GM18867 (cell line): ENCODE results near the gene INTS6L.
A peak's percentile ranks its signal among the peaks of the same experiment; 100 is the strongest.
"Not testable (repeated sequence)": the region's sequence is repeated elsewhere in the genome, so short reads cannot be mapped to it uniquely, and the experiment has no call there.

Source experiments
- ATAC-seq: cut with Tn5 transposase; IDR thresholded peaks from one replicate; pipeline ENCODE4 v1.9.1; 2021; ENCODE audit warnings: mild to moderate bottlenecking, moderate library complexity; ENCODE audit not compliant: unreplicated experiment

The INTS6L gene

DNA sequence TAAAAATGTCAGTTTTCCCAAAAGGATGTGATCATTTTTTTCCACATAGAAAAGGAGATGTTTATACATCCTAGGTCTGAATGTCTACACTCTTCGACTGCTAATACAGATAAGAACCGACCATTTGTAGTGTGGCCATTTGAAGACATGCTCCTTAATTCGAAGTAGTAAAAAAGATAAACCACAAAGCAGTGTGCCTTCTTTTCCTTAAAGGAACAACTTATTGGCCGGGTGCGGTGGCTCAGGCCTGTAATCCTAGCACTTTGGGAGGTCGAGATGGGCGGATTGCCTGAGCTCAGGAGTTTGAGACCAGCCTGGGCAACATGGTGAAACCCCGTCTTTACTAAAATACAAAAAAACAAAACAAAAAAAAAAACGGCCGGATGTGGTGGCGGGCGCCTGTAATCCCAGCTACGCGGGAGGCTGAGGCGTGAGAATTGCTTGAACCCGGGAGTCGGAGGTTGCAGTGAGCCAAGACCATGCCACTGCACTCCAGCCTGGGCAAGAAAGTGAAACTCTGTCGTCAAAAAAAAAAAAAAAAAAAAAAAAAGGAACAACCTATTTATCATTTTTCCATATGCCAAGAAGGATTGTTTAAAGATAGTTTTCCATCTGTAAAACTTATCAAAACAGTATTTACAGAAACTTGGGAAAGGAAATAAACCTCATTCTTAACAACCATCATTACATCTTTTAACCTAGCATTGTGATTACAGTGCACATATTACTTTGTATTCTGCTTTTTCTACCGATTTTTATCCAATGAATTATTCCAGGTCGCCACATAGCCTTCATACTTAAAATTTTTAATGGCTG lies 2.6 kb downstream of the INTS6L start:
- no peak for ATAC-seq

DNA sequence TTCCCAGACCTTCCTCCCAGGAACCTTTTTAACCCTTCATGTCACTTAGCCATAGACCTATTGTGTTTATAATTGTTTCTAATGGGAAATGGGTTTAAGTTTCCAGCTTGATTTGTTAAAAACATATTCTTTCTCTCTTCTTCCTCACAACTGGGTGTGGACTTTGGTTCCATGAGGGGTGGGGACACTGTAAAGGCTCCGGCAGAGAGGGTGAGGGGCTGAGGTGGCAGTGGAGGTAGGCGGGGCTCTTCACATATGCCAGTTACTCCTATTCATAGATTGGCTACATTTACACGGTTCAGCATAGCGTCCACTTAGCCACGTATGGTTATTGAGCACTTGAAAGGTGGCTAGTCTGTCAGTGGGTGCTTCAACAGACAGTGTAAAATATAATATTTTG lies 7.8 kb downstream of the INTS6L start:
- no peak for ATAC-seq

DNA sequence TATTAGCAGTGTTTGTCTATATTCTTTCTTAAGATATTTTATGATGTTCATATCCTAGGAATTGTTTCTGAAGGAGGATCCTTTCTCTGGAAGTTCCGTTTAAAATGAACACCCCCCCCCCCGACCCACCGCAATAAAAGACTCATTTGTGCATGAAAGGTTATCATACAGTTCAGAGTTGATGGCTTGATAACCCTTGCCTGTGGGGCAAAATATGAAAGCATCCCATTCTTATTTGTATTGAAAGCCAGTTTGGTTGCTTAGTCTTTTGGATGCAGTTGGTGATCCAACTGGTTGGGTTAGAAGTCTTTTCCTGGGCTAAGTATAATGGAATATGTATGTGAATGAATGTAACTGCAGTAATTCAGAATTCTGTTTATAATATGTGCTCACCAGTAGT lies 8.3 kb downstream of the INTS6L start:
- no peak for ATAC-seq

DNA sequence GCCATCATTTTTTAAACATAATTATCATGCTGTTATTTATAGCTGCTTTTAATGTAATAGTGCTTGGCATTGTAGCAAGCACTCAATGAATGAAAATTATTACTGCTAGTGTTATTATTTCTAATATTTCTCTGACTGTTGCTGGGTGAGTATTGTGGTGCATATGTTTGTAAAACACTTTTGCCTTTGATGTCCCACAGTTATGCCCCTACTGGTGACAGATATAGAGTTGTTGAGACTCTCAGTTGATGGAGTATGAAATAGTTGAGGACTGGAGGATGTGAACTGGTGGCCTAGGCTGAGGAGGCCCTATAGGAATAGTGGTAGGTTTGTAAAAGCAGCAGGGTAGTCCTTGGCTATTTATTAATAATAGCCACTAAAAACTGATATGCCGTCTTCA lies 9.6 kb downstream of the INTS6L start:
- ATAC-seq, result no peak

DNA sequence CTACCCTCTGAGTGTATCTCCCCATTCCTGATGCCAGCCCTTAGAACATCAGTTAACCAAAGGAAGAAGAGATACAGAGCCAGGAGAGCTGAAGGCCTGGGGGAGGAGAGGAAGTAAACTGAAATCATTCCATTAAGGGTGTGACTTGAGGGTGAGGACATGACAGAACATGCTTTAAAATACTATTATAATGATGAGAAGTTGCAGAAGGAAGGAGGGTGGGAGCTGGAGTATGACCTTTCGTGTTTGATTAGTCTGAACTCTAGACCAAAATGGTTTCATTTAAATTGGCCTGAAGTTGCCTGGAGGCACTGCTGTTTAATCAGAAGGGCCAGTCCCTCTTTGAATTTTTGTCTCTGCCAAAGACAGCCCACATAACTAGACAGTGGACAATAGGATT lies 11.4 kb downstream of the INTS6L start:
- no peak for ATAC-seq

DNA sequence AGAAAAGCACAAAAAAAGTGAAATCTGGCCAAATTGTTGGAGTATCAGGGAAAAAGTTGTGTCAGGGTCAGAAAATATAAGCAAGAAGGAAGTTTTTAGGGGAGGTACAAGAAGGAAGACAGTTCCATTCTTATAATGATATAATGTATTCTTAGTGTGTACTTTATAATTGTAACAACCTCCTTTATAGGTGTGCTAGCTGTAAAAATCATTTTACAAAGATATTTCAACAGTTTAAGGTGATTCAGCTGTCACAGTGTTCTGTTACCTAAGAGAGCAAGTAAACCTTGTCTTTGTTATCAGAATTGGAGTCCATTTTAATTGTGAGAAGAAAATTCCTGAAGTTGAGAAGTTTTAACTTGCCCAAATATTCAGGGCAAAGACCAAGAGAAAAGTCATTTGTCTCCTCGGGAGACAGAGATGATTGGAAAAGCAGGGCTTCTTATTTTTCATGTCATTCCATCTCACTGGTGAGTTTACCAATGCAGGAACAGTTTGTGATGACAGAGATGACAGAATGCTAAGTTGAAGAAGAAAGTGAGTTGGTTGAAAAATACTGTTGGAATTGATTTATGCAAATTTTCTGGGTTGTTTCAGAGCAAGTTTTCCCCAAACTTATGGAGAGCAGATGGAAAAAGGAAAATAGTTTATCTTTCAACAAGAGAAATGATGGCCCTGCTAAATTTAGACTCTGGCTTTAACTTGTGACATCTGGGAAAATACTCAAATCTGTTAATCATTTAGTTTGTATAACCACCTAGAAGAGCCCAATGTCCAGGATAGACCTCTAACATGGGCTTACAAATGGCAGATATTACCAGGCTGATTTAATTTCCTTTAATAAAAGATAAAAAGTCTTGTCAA lies 14.8 kb downstream of the INTS6L start:
- no peak for ATAC-seq

DNA sequence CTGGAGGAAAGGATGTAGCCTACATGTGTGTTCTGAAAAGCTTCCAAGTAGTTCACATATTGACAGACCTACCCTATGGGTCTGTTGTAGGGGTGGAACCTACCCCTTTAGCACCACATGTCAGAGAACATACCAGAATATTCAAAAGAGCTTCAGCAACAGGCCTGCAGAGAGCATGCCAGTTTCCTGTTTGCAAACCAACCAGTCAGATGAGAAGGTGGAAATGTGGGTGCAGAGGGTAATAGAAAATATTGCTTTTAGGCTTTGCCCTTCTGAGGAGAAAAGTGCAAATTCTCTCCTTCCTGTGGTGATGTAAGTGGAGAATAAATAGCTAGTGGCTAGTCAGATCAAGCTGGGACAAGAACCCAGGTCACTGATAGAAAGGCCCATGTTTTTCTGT lies 16.4 kb downstream of the INTS6L start:
- peak; percentile 83 for ATAC-seq

DNA sequence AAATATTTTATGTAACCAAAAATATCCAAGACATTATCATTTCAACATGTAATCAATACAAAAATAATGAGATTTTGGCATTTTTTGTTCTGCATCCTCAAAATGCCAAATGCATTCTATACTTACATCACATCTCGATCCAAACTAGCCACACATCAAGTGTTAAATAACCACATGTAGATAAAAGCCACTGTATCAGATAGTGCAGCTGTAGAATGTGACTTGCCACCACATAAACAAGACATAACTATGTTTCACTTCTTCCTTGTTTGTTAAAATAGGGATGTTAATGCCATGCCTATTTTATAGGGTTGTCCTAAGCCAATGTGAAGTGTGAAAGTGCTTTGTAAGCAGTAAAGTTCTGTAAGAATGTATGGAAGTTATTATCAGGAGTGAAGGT lies 20.9 kb downstream of the INTS6L start:
- ATAC-seq, result no peak

DNA sequence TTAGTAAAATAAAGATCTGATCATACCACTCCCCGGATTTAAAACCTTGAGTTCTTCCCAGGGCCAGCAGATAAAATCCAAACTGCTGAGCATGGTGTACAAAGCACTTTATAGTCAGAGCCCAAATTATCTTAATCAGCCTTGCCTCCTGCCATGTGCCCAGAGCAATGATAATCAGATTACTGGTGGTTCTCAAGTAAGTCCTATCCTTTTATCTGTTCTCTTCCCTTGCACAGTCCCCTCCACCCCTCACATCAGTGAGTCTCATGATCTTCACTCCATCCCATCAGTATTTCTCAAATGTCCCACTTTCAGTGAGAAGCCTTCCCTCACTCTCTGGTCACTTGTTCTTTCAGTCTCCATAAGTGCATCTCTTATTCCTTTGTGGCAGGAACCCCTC lies 22.7 kb downstream of the INTS6L start:
- ATAC-seq, result no peak

DNA sequence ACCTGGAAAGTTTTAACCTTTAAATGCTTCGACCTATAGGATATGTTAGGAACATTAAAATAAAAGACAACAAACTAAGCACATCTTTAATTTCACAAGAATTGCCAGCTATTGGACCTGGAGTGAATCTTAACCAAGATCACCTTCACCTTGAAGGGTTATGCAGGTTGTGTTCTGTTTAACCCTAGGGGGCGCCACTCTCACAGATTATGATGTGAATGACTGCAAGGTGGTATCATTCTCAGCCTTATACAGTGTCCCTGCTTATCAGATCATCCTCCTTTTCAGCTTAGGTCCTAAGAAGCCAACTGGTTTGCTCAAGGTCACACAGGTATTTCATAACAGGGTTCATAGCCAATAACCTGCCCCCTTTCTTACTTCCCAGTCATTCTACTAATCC lies 23.5 kb downstream of the INTS6L start:
- peak; percentile 43 for ATAC-seq

DNA sequence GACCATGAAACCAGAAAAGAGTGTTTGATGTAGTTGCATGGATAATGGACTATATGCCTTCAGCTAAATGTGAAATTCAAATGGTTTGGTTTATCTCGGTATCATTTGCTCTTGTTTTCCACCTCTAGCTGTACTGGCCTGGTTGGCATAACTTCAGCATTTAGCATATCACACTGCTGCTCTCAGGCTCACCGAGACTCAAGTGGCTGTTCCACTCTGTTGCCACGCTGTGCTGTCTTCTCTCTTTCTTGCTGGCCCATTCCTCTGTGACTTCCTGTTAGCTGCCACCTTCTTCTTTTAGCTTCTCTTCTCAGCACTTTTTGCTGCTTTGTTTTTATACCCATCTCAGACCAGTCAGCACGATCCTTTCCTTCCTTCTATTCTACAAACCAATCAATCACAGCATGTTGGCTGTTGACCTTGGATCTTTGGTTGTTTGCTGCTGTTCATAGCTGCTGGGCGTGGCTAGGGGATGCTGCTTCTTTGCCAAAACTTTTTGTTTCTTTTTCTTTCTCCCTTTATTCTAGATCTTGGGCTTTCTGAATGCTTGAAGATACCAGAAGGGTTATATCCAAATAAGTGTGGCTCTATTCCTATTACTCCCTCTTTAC lies 24.0 kb downstream of the INTS6L start:
- peak; percentile 82 for ATAC-seq

DNA sequence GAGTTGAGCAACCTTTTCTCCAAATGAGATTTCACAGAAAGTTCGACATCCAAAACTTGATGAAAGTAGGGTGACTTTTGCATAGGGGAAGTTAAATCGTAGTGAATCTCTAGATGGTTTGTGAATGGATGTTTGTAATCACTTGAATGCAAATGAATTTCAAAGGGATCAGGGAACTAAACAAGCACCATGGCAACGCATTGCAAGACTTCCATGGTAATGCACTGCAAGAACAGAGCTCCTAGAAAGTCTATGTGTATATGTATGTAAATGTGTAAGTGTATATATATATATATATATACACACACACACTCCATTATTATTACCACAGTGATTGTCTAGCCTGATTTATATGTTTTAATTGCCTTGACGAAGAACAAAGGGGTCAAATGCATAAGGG lies 27.3 kb downstream of the INTS6L start:
- no peak for ATAC-seq

DNA sequence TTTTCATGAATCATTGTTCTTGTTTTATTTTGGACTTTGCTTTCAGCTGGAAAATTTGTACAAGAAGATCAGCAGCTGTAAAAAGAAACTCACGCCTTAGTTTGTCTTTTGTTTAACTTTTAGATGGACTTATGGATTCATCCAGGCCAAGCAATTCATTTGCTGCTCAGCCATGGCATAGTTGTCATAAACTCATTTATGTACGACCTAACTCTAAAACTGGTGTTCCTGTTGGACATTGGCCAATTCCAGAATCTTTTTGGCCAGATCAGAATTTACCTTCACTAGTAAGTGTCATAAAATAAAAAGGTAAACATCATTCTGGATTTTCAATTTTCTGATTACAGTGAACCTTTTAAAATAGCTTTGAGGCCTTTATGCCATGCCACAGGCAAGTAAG lies 29.1 kb downstream of the INTS6L start:
- ATAC-seq, result no peak

DNA sequence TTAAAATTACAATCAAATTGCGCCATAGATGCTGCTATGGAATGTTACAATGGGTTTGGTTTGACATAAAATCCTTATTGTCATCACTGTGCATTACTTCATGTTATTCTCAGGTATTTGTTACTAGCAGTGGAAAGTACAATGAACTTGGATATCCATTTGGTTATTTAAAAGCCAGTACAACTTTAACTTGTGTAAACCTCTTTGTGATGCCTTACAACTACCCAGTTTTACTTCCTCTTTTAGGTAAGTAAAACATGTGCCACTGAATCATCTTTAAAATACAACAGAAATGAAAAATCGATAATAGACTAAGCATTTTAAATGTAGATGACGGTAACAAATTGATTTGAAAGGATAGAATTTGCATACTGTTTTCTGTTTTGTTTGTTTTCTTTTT lies 35.6 kb downstream of the INTS6L start:
- ATAC-seq, result peak; percentile 89

DNA sequence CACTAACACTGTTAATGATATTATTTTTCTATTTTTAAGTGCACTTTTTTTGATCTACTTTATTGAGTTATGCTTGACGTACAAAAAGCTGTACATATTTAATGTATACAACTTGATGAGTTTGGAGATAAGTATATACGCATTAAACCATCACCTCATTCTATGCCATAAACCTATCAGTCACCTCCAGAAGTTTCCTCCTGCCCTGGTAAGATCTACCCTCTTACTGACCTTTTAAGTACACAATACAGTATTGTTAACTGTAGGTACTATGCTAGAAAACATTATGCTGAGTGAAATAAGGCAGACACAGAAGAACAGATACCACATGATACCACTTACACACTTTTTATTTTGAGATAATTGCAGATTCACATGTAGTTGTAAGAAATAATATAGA lies 36.9 kb downstream of the INTS6L start:
- no peak for ATAC-seq

DNA sequence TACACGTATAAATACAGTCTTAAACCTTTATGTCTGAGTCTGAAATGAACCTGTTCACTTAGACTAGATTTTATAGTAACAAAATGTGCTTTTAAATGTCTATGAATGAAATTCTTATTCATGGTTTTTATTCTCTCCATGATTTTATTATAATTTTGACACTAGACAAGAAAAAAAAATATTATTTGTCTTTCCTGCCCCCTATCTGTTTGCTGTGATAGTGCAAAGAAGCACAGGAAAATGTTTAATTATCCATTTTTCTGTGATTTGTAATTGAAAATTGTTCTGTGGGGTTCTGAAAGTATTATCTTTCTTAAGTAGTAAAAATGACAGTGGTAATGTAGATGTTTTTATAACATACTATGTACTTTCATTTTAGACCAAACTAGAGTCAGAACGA lies 52.0 kb downstream of the INTS6L start:
- no peak for ATAC-seq

DNA sequence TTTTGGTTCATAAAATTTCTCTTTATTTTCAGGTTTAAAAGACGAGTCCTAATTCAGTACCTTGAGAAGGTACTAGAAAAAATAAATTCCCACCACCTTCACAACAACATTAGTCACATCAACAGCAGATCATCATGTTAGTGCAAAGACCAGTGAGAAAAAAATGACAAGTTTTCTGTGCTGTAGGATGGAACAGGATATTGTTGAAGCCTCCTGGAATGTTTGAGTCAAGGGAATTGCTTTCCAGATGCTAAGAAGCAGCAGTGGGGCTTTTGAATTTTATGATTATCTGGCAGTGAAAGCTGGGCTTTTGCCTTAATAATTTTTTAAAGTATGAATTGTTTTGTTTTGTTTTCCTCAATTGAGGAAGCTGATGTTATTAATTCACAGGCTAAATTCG lies 61.0 kb downstream of the INTS6L start:
- ATAC-seq, result no peak

DNA sequence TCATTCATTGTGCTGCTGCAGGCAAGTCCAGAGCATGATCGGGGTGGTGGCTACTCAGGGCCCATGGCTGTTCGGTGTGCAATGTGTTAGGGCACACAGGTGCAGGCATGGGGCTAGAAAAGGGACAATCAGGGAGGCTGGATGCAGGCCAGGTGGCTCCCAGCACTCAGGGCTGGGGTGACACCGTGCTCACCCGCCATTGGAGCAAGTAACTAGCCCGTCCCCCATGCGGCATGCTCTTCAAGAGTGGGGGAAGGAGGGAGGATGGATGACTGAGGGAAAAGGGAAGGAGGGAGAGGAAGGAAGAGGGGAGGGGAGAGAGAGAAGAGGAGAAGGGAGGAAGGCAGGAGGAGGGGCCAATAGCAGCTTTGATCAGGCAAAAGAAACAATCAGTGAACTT lies 64.7 kb downstream of the INTS6L start:
- ATAC-seq, result no peak

DNA sequence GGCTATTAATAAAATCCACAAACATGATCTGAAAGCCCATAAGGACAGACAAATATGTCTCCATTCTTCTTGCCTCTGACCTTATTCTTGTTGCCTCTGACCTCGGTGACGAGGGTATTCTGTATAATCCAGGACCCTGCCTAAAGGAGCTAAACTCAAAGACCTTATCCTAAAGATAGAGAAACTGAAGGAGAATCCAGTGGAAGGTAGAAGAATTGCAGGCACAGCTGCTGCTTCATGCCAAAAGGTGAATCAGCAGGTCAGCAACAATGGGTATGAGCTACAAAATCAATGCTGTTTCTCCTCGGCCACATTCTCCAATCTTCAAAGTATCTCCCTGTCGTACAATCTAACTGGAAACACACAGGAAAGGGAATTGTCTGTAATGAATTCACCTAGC lies 71.4 kb downstream of the INTS6L start:
- ATAC-seq, result no peak

DNA sequence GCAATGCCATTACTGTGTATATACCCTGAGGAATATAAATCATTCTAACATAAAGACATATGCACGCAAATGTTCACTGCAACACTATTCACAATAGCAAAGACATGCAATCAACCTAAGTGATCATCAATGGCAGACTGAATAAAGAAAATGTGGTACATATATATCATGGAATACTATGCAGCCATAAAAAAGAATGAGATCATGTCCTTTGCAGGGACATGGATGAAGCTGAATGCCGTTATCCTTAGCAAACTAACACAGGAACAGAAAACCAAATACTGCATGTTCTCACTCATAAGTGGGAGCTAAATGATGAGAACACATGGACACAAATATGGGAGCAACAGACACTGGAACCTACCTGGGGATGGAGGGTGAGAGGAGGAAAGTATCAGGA lies 73.6 kb downstream of the INTS6L start:
- ATAC-seq, result not testable (repeated sequence)

DNA sequence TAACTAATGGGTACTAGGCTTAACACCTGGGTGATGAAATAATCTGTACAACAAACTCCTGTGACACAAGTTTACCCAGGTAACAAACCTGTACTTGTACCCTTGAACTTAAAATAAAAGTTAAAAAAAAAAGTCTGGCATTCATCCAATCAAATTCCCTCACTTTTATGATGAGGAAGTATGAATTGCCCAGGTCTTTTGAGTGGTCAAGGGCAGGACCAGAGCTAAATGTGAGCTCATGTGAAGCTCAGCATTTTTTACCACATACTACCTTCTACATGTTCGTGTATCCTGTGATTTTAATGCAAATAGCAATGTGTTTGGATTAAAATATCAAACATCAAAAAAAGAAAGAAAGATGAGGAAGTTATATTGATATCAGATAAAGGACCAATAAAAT lies 74.0 kb downstream of the INTS6L start:
- not testable (repeated sequence) for ATAC-seq

DNA sequence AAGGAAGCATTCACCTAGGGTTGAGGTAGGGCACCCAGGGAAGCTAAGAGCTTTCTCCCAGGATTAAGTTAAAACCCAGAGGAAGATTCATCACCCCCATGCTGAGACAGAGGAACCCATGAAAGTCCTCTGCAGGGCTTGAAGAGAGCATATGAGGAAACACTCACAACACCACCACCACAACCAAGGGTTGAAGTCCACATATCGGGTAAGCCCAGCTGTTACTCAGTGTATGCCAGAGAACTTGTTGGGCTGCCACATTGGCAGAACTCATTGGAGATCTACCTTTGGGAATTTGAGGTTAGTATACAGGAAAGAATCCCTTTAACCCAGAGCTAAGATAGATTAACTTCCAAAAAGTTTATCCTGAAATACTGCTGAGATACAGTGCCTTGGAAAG lies 75.1 kb downstream of the INTS6L start:
- ATAC-seq, result no peak
